Tibial nerve (tissue), 4 donors: Measurements from ENCODE around the gene PTPRM.

Source experiments
- CTCF ChIP-seq, 5 experiments: fragments of 200-600 bp in 3 of 5; fragments of 450-650 bp in 2 of 5; sonication (generic) in 3 of 5; IDR thresholded peaks; one replicate each; pipeline ENCODE4 v1.5.1; 2016 to 2019; ENCODE audit warnings: antibody characterized with exemption in 5 of 5, mild to moderate bottlenecking in 3 of 5, moderate library complexity in 2 of 5
- EP300 ChIP-seq, 2 donors: sonication (generic); formaldehyde crosslinking; IDR thresholded peaks; one replicate each; pipeline ENCODE4 v1.6.1; 2017; ENCODE audit warnings: antibody characterized with exemption in 2 of 2, mild to moderate bottlenecking in 1 of 2
- POLR2A ChIP-seq, 2 donors: fragments of 450-650 bp; IDR thresholded peaks; one replicate each; pipeline ENCODE4 v1.6.1; 2017; ENCODE audit warnings: antibody characterized with exemption in 2 of 2, mild to moderate bottlenecking in 2 of 2, moderate library complexity in 2 of 2

DNA sequence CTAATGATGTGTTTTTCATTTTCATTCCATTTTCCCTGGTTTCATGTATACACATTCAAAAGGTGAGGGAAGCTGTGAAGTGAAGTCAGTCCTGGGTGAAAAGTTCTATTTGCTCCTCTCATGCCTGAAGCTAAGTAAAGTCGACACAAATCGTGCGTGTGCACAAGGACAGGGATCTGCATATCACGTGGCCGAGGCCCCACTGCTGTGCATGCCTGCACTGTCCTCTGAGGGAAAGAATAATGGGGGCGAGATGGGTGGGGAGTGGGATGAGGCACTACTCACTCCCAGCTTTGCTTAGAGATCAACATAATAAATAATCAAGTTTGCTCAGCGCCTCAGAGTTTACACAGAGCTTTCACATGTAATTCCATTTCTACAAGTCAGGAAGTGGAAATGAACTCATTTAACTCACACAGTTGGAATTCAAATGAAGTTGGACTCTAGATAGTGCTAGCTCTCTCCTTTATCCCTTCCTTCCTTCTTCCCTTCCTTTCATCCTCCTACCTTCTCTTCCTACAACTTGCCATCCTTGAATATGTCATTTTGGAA lies 5.1 kb upstream of the PTPRM start:
- TF ChIP-seq POLR2A (IDR thresholded peaks at IDR 0.05) (no peak), EP300 (IDR thresholded peaks at IDR 0.05) (no peak), CTCF (IDR thresholded peaks at IDR 0.05) (no peak)
